HG03280 (cell line): ENCODE data around the gene SH3BGR.
"Not testable (repeated sequence)": the region's sequence is repeated elsewhere in the genome, so short reads cannot be mapped to it uniquely, and the experiment has no call there.

Experiments
- ATAC-seq: cut with Tn5 transposase; IDR thresholded peaks from one replicate; pipeline ENCODE4 v1.9.1; 2021; ENCODE audit warnings: mild to moderate bottlenecking, moderate library complexity; ENCODE audit not compliant: unreplicated experiment

Gene SH3BGR

DNA sequence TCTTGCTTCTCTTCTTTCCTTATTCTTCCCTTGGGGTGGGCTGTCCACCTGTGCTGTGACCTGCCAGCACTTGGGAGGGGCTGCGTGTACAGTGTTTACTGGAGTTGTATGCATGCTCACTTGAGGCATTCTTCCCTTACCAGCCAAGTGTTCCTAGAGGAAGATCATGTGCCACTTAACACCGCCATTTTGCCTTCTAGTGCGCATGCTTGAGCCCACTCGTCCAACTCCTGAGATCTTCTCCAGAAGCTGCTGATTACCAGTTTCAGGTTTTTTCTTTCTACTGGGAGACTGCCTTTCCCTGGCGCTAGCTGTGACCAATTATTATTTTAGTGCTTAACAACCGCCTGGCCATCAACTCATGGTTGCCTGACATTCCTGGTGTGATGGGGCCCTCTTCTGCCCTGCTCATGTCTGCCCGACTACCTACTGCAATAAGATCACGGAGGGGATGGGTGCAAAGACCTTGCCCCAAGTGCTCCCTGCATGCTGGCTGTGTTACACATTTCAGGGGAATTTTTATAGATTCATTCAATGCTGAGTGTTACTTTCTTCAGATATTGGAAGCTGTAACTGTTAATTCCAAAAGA lies 86.8 kb downstream of the SH3BGR start:
- ATAC-seq: no peak

- not testable (repeated sequence) for ATAC-seq
Observed at GRCh38 chr21:39540367-39540766, 88.6 kb downstream of the SH3BGR start.

DNA sequence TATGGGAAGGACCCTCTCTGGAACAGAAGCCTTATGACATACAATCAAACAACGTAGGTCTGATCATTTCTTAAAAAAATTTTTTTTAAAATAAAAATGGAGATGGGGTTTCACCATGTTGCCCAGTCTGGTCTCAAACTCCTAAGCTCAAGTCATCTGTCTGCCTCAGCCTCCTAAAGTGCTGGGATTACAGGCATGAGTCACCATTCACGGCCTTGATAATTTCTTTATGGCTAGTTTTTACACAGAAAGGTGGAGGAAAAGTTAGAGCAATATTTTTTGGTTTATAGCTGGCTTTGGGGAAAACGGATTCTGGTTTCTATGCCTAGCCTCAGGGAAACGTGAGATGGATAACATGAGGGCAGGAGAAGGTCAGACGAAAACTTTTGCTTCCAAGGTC lies 91.0 kb downstream of the SH3BGR start:
- ATAC-seq: no peak

- no peak for ATAC-seq
Observed at GRCh38 chr21:39546522-39546921, 94.8 kb downstream of the SH3BGR start.

DNA sequence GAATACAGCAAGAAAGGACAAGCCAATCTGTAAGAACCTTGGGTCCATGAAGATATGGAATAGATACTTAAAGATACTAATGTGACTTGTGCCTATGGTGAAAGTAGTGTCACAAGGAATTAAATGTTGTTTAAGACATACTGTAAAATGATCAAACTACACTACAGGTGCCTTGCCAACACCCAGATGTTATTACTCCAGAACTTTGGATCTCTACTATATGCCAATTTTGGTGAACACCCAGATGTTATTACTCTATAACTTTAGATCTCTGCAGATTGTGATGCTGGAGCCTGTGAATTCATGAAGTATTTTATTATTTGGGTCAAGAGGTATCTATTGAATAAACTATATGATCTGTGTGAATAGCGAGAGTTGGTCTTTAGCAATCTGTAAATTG lies 101.1 kb downstream of the SH3BGR start:
- ATAC-seq: no peak

DNA sequence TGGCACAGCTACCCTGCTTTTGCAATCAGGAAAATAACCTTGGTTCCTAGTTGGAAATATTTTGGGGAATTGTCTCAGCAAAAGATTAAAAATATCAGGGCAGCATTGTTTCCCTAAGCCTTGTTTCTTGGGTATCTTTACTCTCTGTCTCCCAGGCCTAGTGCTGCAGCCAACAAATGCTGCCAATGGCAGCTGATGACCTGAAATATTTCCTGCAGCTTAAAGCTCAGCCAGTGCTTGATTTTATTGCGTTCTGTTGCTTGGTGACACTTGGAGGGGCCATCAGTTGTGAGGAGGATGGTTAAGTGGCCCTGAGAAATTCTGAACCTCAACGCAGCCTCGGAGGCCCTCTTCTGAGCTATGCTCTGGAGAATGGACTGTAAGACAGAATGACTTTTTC lies 101.6 kb downstream of the SH3BGR start:
- no peak for ATAC-seq

DNA sequence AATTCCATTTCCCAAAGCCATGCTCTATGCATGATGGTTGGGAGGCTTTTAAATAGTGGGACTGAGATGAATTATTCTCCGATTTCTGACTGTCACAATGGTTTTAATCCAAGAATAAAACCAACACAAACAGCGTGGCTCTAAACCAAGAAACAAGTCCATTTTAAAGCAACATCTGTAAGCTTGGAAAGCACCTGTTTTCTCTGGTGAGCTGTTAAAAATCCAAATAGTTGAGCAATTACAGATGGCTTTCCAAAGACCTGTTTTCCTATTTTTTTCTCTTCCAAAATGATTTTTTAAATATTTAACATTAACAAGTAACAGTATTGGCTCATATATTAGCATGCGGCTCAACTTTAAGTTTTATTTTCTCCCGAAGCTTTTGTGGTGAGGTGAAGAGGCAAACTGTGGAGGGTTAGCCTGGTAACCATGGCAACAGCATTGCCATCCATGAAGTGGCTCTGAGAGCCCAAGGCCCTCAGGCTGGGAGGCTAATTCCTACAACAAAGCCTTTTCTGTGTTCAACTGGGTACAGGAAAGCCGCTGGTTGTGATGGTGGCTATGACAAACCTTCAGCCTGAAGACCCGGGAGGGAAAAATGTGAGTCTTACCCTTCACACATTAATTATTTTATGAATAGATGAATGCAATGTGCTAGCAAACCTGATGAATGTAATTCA lies 104.3 kb downstream of the SH3BGR start:
- ATAC-seq: no peak

DNA sequence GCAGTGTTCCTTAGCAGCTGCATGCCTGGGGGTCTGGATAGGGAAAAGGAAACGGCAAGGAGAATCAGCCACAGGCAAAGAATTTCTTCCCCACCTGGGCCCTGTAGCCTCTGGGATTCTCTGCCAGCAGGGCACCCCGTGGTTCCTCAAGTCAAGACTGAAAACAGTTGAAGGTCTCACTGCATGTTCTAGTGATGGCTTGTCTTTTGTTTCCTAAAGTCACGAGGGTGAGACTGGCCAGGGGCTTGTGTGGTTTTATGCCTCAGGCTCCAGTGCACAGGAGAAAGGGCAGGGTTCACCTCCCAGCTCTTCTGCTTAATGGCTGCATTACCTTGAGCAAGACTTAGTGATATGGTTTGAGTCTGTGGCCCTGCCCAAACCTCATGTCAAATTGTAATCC lies 107.7 kb downstream of the SH3BGR start:
- no peak for ATAC-seq

DNA sequence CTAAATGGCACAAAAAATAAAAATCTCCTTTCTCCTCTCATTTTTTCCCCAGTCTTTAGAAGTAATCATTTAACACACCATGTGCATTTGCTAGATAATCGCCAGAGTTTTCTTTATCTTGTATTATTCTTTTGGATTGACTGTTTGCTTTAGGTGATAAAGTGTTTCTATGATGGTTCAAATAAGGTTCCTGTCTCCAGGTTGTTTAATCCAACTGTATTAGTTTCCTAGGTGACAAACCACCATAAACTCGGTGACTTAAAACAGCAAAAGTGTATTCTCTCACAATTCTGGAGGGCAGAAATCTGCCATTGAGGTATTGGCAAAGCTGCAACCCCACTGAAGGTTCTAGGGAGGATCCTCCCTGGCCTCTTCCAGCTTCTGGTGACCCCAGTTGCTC lies 109.4 kb downstream of the SH3BGR start:
- no peak for ATAC-seq

DNA sequence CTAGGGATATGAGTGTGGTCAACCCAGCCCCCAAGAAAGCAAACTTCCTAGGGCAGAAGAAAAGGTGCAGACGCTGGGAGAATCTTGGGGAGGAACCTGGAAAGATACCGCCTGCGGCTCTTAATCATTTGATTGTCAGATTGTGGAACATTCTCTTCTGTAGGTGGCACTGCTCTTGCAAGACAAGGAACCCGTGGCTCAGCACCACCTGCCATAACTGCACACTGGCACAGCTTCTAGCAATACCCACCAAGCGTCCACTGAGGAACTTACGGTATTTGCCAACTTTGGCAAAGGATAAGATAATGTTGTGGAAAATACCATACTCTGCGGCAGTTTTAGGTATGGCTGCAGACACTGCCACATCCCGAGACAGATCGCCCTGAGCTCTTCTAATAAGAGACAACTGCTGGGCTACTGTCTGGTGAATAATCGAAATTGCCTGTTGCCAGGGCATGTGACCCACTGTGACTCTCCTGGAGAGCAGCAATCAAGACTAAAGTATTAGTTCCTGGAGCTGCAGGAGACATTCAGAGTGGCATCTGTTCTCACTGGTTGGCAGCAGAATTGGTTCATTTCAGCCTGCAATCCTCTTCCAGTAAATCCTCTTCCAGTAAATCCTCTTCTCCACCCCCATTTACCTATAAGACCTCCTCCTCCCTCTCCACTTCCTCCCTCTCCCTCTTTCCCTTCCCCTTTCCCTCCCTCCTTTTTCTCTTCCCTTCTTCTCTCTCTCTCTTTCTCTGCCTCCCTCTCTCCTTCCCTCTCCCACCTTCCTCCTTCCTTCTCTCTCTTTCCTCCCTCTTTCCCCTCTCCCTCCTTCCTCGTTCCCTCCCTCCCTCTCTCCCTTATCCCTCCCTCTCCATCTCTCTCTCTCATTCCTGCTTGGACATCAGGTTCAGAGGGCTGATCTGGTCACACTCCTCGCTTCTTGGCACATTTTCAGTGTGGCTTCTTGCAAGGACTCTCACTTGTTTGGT lies 111.3 kb downstream of the SH3BGR start:
- ATAC-seq: no peak

DNA sequence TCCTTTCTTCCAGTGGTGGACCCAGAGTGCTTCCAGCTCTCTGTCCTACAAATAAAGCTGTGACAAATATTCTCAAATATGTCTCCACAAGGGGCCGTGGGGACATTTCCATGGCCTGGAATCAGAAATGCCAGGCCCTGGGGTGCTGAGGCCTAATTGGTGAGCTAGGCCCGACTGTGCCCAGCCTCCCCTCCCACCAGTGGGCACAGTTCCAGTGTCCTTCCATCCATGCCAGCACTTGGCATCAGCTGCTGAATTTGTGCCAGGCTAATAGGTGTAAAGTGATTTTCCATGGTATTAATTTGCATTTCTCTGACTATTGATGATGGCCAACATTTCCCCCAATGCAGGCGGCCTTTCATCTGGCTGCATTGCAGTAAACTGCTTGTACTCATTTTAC lies 112.4 kb downstream of the SH3BGR start:
- no peak for ATAC-seq
